WI38 (cell line): ENCODE data around the gene ZBTB25.

Source experiments
- H3K4me3 ChIP-seq: 2 replicates; pipeline ENCODE4 v1.5.1; 2011; ENCODE audit warnings: low read depth, mild to moderate bottlenecking, control low read depth, low read length
- TF ChIP-seq, protein P1 (sequence below): IDR thresholded peaks from 2 replicates; pipeline ENCODE4 v1.5.1; 2012; ENCODE audit warnings: low read depth, mild to moderate bottlenecking, control low read depth, low read length

ZBTB25 gene

DNA sequence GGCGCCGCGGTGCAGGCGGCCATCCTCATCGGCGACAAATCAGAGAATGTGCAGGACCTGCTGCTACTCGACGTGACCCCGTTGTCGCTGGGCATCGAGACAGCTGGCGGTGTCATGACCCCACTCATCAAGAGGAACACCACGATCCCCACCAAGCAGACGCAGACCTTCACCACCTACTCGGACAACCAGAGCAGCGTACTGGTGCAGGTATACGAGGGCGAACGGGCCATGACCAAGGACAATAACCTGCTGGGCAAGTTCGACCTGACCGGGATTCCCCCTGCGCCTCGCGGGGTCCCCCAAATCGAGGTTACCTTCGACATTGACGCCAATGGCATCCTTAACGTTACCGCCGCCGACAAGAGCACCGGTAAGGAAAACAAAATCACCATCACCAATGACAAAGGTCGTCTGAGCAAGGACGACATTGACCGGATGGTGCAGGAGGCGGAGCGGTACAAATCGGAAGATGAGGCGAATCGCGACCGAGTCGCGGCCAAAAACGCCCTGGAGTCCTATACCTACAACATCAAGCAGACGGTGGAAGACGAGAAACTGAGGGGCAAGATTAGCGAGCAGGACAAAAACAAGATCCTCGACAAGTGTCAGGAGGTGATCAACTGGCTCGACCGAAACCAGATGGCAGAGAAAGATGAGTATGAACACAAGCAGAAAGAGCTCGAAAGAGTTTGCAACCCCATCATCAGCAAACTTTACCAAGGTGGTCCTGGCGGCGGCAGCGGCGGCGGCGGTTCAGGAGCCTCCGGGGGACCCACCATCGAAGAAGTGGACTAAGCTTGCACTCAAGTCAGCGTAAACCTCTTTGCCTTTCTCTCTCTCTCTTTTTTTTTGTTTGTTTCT lies 38.6 kb upstream of the ZBTB25 start:
- H3K4me3 ChIP-seq, result peak overlapping the region; percentile 65
- TF ChIP-seq, protein P1, sequence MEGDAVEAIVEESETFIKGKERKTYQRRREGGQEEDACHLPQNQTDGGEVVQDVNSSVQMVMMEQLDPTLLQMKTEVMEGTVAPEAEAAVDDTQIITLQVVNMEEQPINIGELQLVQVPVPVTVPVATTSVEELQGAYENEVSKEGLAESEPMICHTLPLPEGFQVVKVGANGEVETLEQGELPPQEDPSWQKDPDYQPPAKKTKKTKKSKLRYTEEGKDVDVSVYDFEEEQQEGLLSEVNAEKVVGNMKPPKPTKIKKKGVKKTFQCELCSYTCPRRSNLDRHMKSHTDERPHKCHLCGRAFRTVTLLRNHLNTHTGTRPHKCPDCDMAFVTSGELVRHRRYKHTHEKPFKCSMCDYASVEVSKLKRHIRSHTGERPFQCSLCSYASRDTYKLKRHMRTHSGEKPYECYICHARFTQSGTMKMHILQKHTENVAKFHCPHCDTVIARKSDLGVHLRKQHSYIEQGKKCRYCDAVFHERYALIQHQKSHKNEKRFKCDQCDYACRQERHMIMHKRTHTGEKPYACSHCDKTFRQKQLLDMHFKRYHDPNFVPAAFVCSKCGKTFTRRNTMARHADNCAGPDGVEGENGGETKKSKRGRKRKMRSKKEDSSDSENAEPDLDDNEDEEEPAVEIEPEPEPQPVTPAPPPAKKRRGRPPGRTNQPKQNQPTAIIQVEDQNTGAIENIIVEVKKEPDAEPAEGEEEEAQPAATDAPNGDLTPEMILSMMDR, result no peak

DNA sequence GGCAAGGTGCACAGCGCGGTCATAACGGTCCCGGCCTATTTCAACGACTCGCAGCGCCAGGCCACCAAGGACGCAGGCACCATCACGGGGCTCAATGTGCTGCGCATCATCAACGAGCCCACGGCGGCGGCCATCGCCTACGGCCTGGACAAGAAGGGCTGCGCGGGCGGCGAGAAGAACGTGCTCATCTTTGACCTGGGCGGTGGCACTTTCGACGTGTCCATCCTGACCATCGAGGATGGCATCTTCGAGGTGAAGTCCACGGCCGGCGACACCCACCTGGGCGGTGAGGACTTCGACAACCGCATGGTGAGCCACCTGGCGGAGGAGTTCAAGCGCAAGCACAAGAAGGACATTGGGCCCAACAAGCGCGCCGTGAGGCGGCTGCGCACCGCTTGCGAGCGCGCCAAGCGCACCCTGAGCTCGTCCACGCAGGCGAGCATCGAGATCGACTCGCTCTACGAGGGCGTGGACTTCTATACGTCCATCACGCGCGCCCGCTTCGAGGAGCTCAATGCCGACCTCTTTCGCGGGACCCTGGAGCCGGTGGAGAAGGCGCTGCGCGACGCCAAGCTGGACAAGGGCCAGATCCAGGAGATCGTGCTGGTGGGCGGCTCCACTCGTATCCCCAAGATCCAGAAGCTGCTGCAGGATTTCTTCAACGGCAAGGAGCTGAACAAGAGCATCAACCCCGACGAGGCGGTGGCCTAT lies 37.8 kb upstream of the ZBTB25 start:
- H3K4me3 ChIP-seq, result peak overlapping the region; percentile 65
- TF ChIP-seq, protein P1, result no peak

DNA sequence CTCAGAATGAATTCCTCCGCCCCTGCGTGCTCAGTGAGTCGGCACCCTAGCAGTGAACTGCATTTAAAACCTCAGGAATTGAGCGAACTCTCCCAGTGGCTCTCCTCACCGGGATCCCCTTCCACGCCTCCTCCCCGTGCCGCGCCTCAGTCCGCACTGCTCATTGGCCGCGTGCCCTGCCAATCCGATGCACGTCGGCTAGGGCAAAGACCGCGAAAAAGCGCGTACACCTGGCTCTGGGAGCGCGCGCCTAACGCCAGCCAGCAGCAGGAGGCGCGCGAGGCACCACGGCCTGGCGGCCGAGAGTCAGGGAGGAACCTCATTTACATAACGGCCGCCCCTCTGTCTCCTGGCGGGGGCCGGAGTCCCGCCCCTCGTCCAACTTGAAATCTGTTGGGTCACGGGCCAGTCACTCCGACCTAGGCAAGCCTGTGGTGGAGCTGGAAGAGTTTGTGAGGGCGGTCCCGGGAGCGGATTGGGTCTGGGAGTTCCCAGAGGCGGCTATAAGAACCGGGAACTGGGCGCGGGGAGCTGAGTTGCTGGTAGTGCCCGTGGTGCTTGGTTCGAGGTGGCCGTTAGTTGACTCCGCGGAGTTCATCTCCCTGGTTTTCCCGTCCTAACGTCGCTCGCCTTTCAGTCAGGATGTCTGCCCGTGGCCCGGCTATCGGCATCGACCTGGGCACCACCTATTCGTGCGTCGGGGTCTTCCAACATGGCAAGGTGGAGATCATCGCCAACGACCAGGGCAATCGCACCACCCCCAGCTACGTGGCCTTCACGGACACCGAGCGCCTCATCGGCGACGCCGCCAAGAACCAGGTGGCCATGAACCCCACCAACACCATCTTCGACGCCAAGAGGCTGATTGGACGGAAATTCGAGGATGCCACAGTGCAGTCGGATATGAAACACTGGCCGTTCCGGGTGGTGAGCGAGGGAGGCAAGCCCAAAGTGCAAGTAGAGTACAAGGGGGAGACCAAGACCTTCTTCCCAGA lies 36.9 kb upstream of the ZBTB25 start, which contains the start of gene HSPA2:
Gene HSPA2, plus strand, starts transcription at position 534 of the 995 bp plus-strand sequence. Its CDS starts 109 bp downstream, at position 643.
- TF ChIP-seq, protein P1, result peak; percentile 74

DNA sequence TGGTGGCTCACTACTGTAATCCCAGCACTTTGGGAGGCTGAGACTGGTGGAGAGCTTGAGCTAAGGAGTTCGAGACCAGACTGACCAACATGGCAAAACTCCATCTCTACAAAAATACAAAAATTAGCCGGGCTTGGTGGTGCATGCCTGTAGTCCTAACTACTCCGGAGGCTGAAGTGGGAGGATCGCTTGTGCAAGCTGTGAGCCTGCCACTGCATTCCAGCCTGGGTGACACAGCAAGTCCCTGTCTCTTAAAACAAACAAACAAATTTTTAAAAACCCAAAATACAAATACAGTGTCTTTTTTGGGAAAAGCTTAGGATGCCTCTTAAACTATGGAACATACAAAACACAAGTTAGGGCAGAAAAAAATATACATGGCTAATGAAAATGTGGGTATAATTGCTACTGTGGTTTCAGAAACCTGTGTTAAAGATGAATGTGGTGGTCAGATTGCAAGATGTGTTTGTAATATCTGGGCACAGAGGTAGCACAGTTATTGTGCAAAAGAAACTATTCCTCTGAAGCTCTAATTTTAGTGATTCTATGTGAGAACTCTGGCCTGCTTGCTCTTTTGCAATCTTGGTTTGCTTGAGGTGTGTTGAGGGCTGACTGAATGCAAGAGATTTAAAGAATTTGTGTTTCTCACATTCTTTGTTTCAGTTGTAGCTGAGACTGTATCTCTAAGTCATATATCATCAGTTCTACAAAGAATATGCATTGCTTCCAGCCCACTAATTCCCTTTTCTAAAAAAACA lies 33.0 kb upstream of the ZBTB25 start:
- no peak overlapping the region for H3K4me3 ChIP-seq
- TF ChIP-seq, protein P1, result no peak

More for the DNA sequence above, 36.9 kb upstream of the ZBTB25 start, which contains the start of gene HSPA2:
- peak within 1 kb of the TSS; percentile 65 for H3K4me3 ChIP-seq

DNA sequence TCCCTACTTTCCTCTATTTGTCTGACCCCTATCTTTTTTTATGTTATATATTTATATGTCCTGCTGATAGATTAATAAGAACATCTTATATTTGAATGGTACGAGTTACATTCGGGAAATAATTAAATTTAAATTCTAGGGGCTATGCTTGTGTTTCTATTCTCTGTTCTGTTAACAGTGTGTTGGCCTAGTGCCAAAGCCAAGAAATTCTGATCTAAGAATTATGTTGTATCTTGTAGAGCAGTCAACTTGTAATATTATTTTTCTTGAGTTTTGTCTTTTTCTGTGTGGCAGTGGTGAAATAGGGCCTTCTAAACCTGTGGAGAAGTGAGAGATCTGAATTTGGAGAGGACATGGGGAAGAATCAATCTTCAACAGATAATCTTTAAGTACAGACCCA lies 27.9 kb upstream of the ZBTB25 start:
- TF ChIP-seq, protein P1, result no peak
- H3K4me3 ChIP-seq, result no peak overlapping the region

DNA sequence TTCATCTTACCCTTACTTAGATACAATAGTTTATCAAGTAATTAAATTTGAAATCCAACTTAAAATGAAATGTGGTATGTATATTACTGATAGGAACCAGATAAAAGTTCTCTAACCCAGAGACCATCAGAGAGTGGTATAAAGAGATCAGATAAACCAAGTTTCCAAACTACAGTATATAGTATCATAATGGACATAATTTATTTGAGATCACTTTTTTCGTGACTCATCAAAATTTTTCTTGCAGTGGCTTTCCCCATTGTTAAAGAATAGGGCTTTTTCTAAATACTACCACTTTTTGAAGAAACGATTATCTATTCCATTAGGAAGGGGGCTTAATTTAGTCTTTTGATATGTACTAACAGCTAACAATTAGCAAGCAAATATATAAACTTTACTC lies 21.7 kb upstream of the ZBTB25 start:
- H3K4me3 ChIP-seq, result no peak overlapping the region
- TF ChIP-seq, protein P1, result no peak
